GM12878 (cell line): ENCODE measurements around the gene FAM83G.

ENCODE experiments used
- ESRRA ChIP-seq: IDR thresholded peaks from 2 replicates; pipeline ENCODE4 v1.6.1; 2012; ENCODE audit warnings: mild to moderate bottlenecking, low read length, improper control_type of control experiment
- EZH2 ChIP-seq: IDR thresholded peaks from 2 replicates; pipeline ENCODE4 v1.6.1; 2012; ENCODE audit warnings: low read depth, mild to moderate bottlenecking, control low read depth, inconsistent platforms, low read length, borderline replicate concordance; ENCODE audit not compliant: control insufficient read depth
- FOXM1 ChIP-seq: IDR thresholded peaks from 2 replicates; pipeline ENCODE4 v1.6.1; 2012; ENCODE audit warnings: low read depth, mild to moderate bottlenecking, inconsistent platforms, low read length, moderate library complexity
- HDAC2 ChIP-seq: fragments of 200-600 bp; sonication (generic); IDR thresholded peaks from 2 replicates; pipeline ENCODE4 v1.6.1; 2017
- JUND ChIP-seq: IDR thresholded peaks from 2 replicates; pipeline ENCODE4 v1.6.1; 2012; ENCODE audit warnings: low read depth, mild to moderate bottlenecking, low read length, improper control_type of control experiment, moderate library complexity
- MTA3 ChIP-seq: IDR thresholded peaks from 2 replicates; pipeline ENCODE4 v1.6.1; 2012; ENCODE audit warnings: low read length, inconsistent platforms, borderline replicate concordance
- TF ChIP-seq, protein P1 (sequence below), 3 experiments: IDR thresholded peaks in 2 of 3; conservative IDR thresholded peaks in 1 of 3; 2 replicates each; pipeline ENCODE4 v1.5.1; 2011; ENCODE audit warnings: low read depth in 3 of 3, low read length in 3 of 3, mild to moderate bottlenecking in 3 of 3, control low read depth in 2 of 3, moderate library complexity in 2 of 3, inconsistent platforms in 1 of 3, mixed read lengths in 1 of 3; ENCODE audit not compliant: control insufficient read depth in 2 of 3, insufficient read depth in 1 of 3; ENCODE audit errors: extremely low read depth in 1 of 3

DNA sequence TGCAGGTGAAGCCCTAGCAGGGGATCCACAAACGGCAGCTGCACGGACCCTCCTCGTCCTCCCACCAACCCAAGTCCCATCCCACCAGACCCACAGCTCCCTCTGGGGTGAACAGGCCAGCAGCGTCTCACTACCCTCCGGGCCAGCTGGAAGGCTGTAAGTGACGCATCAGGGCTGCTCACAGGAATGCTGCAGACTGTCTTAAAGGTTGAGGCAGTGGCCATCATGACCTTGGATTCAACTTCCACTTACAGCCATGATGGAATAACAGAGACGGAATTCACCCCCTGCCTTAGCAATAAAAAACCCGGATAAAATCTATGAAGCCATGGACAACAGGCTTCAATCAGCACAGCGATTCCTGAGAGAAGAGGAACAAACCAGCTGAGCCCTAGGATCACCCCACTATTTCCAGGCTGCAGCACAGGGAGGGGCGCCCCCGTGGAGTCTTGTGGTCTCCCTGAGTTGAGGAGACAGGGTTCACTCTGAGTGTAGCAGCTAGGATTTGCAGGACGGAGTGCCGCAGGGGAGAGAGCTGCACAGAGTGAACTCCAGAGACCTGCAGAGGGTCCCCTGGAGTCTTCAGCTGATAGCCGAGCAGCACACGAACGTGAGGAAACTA is 10.5 kb downstream of the FAM83G start:
- TF ChIP-seq, protein P1, sequence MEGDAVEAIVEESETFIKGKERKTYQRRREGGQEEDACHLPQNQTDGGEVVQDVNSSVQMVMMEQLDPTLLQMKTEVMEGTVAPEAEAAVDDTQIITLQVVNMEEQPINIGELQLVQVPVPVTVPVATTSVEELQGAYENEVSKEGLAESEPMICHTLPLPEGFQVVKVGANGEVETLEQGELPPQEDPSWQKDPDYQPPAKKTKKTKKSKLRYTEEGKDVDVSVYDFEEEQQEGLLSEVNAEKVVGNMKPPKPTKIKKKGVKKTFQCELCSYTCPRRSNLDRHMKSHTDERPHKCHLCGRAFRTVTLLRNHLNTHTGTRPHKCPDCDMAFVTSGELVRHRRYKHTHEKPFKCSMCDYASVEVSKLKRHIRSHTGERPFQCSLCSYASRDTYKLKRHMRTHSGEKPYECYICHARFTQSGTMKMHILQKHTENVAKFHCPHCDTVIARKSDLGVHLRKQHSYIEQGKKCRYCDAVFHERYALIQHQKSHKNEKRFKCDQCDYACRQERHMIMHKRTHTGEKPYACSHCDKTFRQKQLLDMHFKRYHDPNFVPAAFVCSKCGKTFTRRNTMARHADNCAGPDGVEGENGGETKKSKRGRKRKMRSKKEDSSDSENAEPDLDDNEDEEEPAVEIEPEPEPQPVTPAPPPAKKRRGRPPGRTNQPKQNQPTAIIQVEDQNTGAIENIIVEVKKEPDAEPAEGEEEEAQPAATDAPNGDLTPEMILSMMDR (IDR thresholded peaks at IDR 0.05 in 2 of 3, conservative IDR thresholded peaks at IDR 0.05 in 1 of 3; ENCODE audit: control insufficient read depth in 2 of 3, extremely low read depth in 1 of 3, insufficient read depth in 1 of 3, low read depth in 3 of 3, low read length in 3 of 3), result no peak
- TF ChIP-seq FOXM1, result no peak
- no peak for TF ChIP-seq JUND
- no peak for TF ChIP-seq MTA3
- no peak for TF ChIP-seq ESRRA
- no peak for TF ChIP-seq HDAC2
- TF ChIP-seq EZH2, result no peak
